HepG2 (cell line): ENCODE measurements around the gene CENPO. TPM values are rescaled to one million over a fixed set of nuclear protein-coding genes. Genes with fewer than 3 reads are reported as not detected.

Experiments used
- ATAC-seq: fragments of 200-7000 bp; cut with Tn5 transposase; 3 replicates; pipeline ENCODE4 v1.9.1; 2020; ENCODE audit warnings: mild to moderate bottlenecking, moderate library complexity
- BruUV-seq: library from RNA; stranded (reverse); fragments of 400-500 nt; replicated peaks from 2 replicates; lab custom pipeline; 2021; lab: Mats Ljungman, UMichigan
- CTCF ChIA-PET: fragments of 300-600 bp; formaldehyde crosslinking; extraction: SDS; loops from one replicate; lab custom pipeline; 2021; ENCODE audit warnings: low total read pairs, inconsistent platforms, low intra/inter-chr PET ratio; lab: Yijun Ruan, JAX
- POLR2A ChIA-PET: fragments of 350-600 bp; sonication (Branson Sonifier 250); formaldehyde crosslinking; loops from one replicate; lab custom pipeline; 2020; ENCODE audit warnings: antibody characterized with exemption, inconsistent platforms; lab: Yijun Ruan, JAX
- DNase-seq: peaks from one replicate; pipeline ENCODE4 v3.0.0-alpha.2; 2015; ENCODE audit warnings: low spot score
- FAIRE-seq: peaks from 3 replicates; lab custom pipeline; 2011; peaks lifted over from hg19 to GRCh38; lab: Jason Lieb, UNC
- H2AFZ ChIP-seq: one replicate; pipeline ENCODE4 v1.6.1; 2011; ENCODE audit warnings: low read length, inconsistent platforms
- H3K27ac ChIP-seq: fragments of 300-600 bp; 3 replicates; pipeline ENCODE4 v1.8.0; 2011; ENCODE audit warnings: mixed run types, mild to moderate bottlenecking, mixed read lengths, low read length, inconsistent platforms; ENCODE audit not compliant: insufficient read depth; ENCODE audit errors: extremely low read length
- H3K27me3 ChIP-seq, 2 experiments: fragments of 200-600 bp in 1 of 2; 2 replicates in 1 of 2; 3 replicates in 1 of 2; pipeline versions ENCODE4 v1.6.0 to v1.8.0; 2011; ENCODE audit warnings: low read length in 2 of 2, mild to moderate bottlenecking in 2 of 2, moderate library complexity in 2 of 2, inconsistent platforms in 1 of 2; ENCODE audit not compliant: insufficient read depth in 2 of 2, control insufficient read depth in 1 of 2
- H3K36me3 ChIP-seq, 2 experiments: fragments of 200-600 bp in 1 of 2; replicated peaks in 1 of 2; 2 replicates in 1 of 2; 3 replicates in 1 of 2; pipeline versions ENCODE4 v1.5.1 to v1.8.0; 2011; ENCODE audit warnings: low read length in 2 of 2, inconsistent platforms in 1 of 2; ENCODE audit not compliant: insufficient read depth in 2 of 2, control insufficient read depth in 1 of 2
- H3K4me1 ChIP-seq: 2 replicates; pipeline ENCODE4 v1.5.1; 2012; ENCODE audit warnings: low read length, inconsistent platforms; ENCODE audit not compliant: insufficient read depth
- H3K4me2 ChIP-seq: 2 replicates; pipeline ENCODE4 v1.6.0; 2011; ENCODE audit warnings: low read depth, low read length, inconsistent platforms
- H3K4me3 ChIP-seq, 3 experiments: fragments of 200-600 bp in 1 of 3; sonication (generic), shearing (Covaris generic) in 1 of 3; replicated peaks in 1 of 3; 2 replicates each; pipeline ENCODE4 v1.5.1; 2011 to 2016; ENCODE audit warnings: low read length in 3 of 3, inconsistent platforms in 2 of 3, low read depth in 2 of 3, mild to moderate bottlenecking in 2 of 3, control low read depth in 1 of 3, mixed read lengths in 1 of 3; ENCODE audit not compliant: insufficient read depth in 1 of 3
- H3K79me2 ChIP-seq: one replicate; pipeline ENCODE4 v1.6.1; 2011; ENCODE audit warnings: low read length, inconsistent platforms; ENCODE audit not compliant: insufficient read depth
- H3K9ac ChIP-seq: 2 replicates; pipeline ENCODE4 v1.6.0; 2011; ENCODE audit warnings: mild to moderate bottlenecking, low read depth, low read length, inconsistent platforms; ENCODE audit not compliant: insufficient read depth
- H3K9me3 ChIP-seq: 2 replicates; pipeline ENCODE4 v1.5.1; 2012; ENCODE audit warnings: mild to moderate bottlenecking, low read length
- H4K20me1 ChIP-seq: 2 replicates; pipeline ENCODE4 v1.6.0; 2011; ENCODE audit warnings: inconsistent platforms, mild to moderate bottlenecking, low read length, moderate library complexity; ENCODE audit not compliant: insufficient read depth
- RAD21 ChIP-seq: fragments of 450-650 bp; formaldehyde crosslinking; IDR thresholded peaks from 2 replicates; pipeline ENCODE4 v1.5.0; 2020; ENCODE audit warnings: mild to moderate bottlenecking
- SP140L ChIP-seq: sonication (generic); formaldehyde crosslinking; IDR thresholded peaks from 2 replicates; pipeline ENCODE4 v1.4.0; 2020; ENCODE audit warnings: missing genetic modification reagents, borderline replicate concordance
- TBL1XR1 ChIP-seq: fragments of 150-350 bp; IDR thresholded peaks from 2 replicates; pipeline ENCODE4 v1.6.1; 2014; ENCODE audit warnings: borderline replicate concordance, low read length; ENCODE audit not compliant: partially characterized antibody
- ZNF510 ChIP-seq: sonication (generic); formaldehyde crosslinking; IDR thresholded peaks from 2 replicates; pipeline ENCODE4 v1.4.0; 2020; ENCODE audit warnings: low read depth, mild to moderate bottlenecking, missing genetic modification reagents
- WGBS: methylation state at CpG from one replicate; pipeline ENCODE4 v1.1.6; 2017; ENCODE audit warnings: low lambda C conversion rate; 5-methylcytosine and 5-hydroxymethylcytosine counted together
- in situ Hi-C: cut with HindIII; loops from 2 replicates; pipeline ENCODE4 v1.10.0; 2017; ENCODE audit warnings: low pct_unique_long_range_greater_than_20kb; ENCODE audit not compliant: extremely low pct_ligation_motif_present
- intact Hi-C: fragments of 100-400 bp; cut with micrococcal nuclease; formaldehyde crosslinking; loops from one replicate; pipeline ENCODE4 v1.10.0; 2022; ENCODE audit not compliant: unreplicated experiment
- polyA plus RNA-seq, 8 experiments: library from polyadenylated mRNA; depleted of rRNA in 3 of 8; stranded (reverse) in 7 of 8; unstranded in 1 of 8; fragments of >200 nt; fragmentation: Illumina TruSeq in 4 of 8; extraction: Trizol in 4 of 8; gene quantifications; 2 replicates each; pipeline versions ENCODE4 v1.2.1 to v1.2.3, GENCODE V29; 2011 to 2016; ENCODE audit warnings: low read depth in 4 of 8, missing spikeins in 1 of 8, mixed read lengths in 1 of 8; ENCODE audit not compliant: insufficient read depth in 1 of 8
- total RNA-seq, 5 experiments: library from RNA; depleted of rRNA; stranded (reverse); fragments of >200 nt; fragmentation: Illumina TruSeq; extraction: Trizol; gene quantifications; 2 replicates each; pipeline ENCODE4 v1.2.3, GENCODE V29; 2016; ENCODE audit warnings: low read depth in 1 of 5
- TF ChIP-seq, protein P1 (sequence below): sonication (generic); formaldehyde crosslinking; IDR thresholded peaks from 2 replicates; pipeline ENCODE4 v1.4.0; 2020; ENCODE audit warnings: missing genetic modification reagents
- TF ChIP-seq, protein P2 (sequence below): sonication (generic); formaldehyde crosslinking; conservative IDR thresholded peaks from 2 replicates; pipeline ENCODE4 v1.4.0; 2020; ENCODE audit warnings: missing genetic modification reagents

Gene CENPO
- total and polyA plus RNA-seq, 2 of the 13 experiments (the other 11 are each of a cell fraction or from before 2014, with no cell fraction given) = 19.7 to 35.5 TPM

DNA sequence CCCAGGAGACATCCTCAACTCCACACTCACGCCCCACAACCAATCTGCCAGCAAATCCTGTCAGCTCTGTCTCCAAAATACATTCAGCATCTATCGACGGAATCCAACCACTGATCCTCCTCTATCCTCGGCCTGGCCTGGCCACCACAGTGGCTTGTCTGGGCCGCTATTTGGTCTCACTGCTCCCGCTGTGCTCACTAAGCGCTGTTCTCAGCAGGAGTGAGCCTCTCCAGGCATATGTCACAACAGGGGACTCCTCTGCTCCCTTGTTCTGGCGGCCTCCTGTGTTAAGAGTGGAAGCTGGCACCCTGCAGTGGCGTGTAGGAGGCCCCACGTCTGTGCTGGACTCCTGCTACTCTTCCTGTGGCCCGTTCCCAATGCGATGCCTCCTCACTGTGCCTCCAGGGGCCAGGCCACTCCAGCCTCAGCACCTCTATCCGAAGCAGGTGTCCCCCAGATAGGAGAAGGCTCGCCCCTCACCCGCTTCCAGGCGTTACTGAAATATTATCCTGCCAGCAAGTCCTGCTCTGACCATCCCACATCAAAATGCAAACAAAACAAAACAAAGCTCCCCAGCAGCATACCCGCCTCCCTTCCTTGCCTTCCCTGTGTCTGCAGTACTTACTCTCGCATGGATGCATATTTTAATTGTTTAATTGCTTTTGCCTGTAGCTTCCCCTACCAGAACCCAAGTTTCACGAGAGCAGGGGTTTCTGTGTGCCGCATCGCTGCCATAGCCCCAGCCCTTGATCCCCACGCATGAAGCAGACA lies 39.9 kb downstream of the CENPO start:
- Histone ChIP-seq H3K9ac (no peak overlapping the region), H4K20me1 (no peaks in the 10 kb centered on the region), H3K27ac (no peak overlapping the region), H3K9me3 (no peaks in the 10 kb centered on the region)
- DNase-seq (no peak), ATAC-seq (peak; percentile 48)
- 43% methylated on average over 22 of the region's 22 CpGs for WGBS
- CTCF ChIA-PET = no interaction called here
- TF ChIP-seq RAD21 = no peak
- TF ChIP-seq, protein P1, sequence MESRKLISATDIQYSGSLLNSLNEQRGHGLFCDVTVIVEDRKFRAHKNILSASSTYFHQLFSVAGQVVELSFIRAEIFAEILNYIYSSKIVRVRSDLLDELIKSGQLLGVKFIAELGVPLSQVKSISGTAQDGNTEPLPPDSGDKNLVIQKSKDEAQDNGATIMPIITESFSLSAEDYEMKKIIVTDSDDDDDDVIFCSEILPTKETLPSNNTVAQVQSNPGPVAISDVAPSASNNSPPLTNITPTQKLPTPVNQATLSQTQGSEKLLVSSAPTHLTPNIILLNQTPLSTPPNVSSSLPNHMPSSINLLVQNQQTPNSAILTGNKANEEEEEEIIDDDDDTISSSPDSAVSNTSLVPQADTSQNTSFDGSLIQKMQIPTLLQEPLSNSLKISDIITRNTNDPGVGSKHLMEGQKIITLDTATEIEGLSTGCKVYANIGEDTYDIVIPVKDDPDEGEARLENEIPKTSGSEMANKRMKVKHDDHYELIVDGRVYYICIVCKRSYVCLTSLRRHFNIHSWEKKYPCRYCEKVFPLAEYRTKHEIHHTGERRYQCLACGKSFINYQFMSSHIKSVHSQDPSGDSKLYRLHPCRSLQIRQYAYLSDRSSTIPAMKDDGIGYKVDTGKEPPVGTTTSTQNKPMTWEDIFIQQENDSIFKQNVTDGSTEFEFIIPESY (CRISPR knock-in tag) = peak; percentile 65; the same call in 1 of the 2 replicates
- TF ChIP-seq, all 625 proteins: peak for 1
- Histone ChIP-seq H3K4me1 (peaks cover 18% of the 10 kb centered on the region), H3K79me2 (no peaks in the 10 kb centered on the region), H3K36me3 (no peaks in the 10 kb centered on the region), H3K4me2 (no peak overlapping the region), H2AFZ (no peak overlapping the region), H3K4me3 (no peak overlapping the region), H3K27me3 (peaks cover 21 to 66% of the 10 kb centered on the region in 2 experiments; a peak in 4 of 5 replicates)
- in situ Hi-C loops (no loop called here), intact Hi-C loops (no loop called here)
- FAIRE-seq = no peak
- POLR2A ChIA-PET = no interaction called here
- no TSS peak for BruUV-seq

DNA sequence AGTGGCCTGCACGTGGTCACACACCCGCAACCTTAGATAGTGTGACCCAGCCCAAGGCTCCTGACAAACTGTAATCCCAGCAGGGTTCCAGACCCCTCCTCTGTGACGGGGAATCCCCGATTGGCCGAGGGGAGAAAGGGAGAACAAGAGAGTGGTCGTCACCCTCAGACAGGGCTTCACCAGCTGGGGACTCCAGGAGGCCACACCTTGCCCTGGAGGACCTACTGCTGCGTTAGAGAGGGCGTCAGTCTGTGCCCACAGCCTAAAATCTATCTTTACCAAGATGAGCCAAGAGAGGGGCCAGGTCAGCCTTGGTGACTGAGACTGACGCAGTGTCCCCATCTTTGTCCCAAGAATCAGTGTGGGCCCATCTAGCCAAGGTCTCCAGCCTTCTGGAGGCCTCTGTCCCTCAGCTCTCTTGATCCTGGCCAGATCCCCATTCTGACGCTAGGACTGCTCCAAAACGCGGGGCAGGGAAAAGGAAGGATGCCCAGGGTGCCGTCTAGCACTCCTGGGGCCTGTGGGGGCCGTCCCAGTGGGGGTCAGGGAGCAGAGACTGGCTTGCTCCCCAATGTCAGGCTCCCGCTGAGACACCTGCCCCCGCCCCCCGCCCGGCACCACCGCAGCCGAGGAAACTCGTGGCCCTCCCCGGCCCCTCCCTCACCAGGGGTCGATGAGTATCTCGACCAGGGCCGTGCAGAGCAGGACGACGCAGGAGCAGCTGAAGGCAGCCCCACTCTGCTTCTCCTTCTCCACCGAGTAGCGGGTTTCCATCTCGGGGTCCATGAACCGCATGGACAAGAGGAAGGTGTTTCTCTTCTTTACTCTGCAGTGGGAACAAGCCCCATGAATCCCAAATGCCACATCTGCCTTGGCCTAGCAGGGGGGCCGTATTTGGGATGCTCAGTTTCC lies 40.9 kb downstream of the CENPO start:
- TF ChIP-seq, protein P2, sequence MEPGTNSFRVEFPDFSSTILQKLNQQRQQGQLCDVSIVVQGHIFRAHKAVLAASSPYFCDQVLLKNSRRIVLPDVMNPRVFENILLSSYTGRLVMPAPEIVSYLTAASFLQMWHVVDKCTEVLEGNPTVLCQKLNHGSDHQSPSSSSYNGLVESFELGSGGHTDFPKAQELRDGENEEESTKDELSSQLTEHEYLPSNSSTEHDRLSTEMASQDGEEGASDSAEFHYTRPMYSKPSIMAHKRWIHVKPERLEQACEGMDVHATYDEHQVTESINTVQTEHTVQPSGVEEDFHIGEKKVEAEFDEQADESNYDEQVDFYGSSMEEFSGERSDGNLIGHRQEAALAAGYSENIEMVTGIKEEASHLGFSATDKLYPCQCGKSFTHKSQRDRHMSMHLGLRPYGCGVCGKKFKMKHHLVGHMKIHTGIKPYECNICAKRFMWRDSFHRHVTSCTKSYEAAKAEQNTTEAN (CRISPR knock-in tag) = no peak
- TF ChIP-seq TBL1XR1 = no peak
- TF ChIP-seq ZNF510 (CRISPR knock-in tag) = no peak
- no peak for TF ChIP-seq SP140L (CRISPR knock-in tag)
- Histone ChIP-seq H3K9ac (no peak overlapping the region), H3K4me1 (peaks cover 14% of the 10 kb centered on the region; the same call in 1 of the 2 replicates), H4K20me1 (no peaks in the 10 kb centered on the region), H3K36me3 (no peaks in the 10 kb centered on the region), H3K79me2 (no peaks in the 10 kb centered on the region), H3K9me3 (no peaks in the 10 kb centered on the region), H3K4me2 (no peak overlapping the region), H3K27ac (no peak overlapping the region), H2AFZ (no peak overlapping the region), H3K27me3 (peaks cover 23 to 64% of the 10 kb centered on the region in 2 experiments; a peak in 4 of 5 replicates), H3K4me3 (no peak overlapping the region)
- CTCF ChIA-PET = no interaction called here
- POLR2A ChIA-PET = no interaction called here
- intact Hi-C loops (no loop called here), in situ Hi-C loops (no loop called here)
- no peak for FAIRE-seq
- no TSS peak for BruUV-seq
- 36% methylated on average over 20 of the region's 32 CpGs for WGBS
- ATAC-seq = no peak
- DNase-seq = no peak
